ENCODE measurements around the gene ELF4.

- TF ChIP-seq CTCF (IDR thresholded peaks at IDR 0.05; ENCODE audit: low read depth, low read length) (no peak), EZH2phosphoT487 (IDR thresholded peaks at IDR 0.05; ENCODE audit: low read depth) (no peak)
Observed at GRCh38 chrX:130058652-130059051, 51.6 kb downstream of the ELF4 start.

All from OCI-LY3 (cell line).